RPMI8226 (cell line): ENCODE results near the gene MYRIP.

Experiments used
- DNase-seq: peaks from one replicate; pipeline ENCODE4 v3.0.0-alpha.2; 2015

MYRIP gene

GRCh38 chr3:39910135-39910534 is 100.7 kb downstream of the MYRIP start:
- DNase-seq = no peak

DNA sequence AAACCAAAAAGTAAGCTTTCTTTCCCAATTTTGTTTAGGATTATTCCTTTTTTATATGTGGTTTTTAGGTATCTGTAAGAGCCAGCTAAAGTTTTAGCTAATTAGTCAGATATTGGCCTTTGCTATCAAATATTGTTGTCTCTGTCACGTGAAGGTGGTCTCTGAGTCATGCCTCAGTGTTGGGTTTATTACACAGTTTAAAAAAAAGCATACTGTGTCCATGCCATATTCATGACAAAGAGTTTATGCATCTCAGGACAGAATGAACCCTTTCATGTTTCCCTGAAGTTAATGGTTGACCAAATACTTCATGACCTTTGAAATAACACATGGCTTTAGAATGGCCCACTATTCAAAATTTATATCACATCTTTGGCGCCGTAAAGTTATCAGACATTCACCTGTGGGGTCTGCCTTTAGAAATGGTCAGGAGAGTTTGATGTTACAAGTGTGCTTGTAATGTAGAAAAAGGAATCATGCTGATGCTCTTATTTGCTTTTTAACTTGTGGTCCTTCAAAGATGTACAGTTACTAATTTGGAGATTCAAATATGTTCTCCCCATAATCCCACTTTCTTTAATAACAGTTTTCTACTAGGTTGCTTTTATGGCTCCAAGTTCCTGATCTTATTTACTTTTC is 101.5 kb downstream of the MYRIP start:
- DNase-seq = no peak

DNA sequence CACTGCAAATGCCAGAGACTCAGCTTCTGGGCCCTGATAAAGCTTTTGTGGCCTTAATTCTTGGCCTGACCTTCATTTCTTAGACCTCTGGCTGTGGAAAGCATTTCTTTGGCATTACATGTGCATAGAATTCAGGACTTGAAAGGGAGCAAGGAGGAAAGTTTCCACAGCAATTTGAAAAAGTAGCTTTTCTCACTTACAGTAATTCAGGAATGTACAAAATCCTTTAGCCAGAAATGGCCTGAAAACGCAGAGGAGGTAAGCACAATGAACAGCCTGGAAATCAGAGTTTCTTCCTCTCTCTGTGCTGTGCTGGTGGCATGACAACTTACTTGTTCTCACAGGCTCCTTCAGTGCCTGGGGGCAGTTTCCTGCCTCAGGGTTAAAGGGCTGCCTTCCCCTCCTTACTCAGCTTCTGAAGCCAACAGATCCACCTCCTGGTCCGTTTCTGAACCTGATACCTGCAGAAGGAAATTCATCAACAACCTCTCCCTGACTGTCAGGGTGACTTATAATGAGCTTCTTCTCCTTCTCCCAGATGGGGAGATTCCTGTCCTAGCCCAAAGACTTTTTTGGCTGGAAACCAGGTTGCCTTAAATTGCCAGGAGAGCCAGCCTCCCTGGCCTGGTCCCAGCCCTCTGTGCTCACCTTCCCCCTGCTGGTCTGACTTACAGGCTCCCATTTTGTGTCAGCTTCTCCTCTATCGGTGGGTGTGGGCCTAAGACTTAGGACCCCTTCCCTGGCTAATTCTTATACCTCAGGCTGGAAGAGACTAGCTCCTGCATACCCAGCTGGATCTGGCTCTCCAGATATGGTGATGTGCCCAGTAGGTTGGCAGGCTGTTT is 102.3 kb downstream of the MYRIP start:
- DNase-seq = no peak

GRCh38 chr3:39915027-39915426 is 105.6 kb downstream of the MYRIP start:
- DNase-seq = no peak

DNA sequence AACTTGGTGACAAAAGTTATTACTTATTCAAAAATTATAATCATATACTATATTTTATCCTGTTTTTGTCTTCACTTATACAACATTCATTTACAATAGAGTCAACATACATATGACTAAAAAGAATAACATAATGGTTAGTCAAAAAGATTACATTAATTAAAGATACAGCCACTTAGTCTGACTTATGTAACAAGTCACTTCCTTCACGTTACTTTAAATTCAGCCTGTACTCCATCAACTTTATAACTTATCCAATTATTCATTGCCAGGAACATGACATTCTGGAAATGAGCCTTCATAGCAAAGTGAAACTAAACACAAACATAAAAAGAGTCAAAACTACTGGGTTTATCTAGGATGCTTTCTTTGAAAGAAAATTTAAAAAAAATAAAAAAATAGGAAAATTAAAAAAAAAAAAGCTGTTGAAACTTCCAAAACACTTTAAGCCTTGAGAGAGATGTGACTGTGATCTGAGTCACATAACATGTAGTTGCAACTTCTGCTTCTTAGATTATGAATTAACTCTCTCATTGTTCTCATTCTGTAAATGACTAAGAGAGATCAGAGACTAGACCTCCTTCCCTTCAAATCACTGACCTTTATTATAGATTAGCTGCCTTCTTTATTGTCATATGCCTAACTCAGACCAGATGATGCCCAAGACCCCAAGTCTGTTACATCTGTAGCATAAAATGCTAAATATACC is 107.8 kb downstream of the MYRIP start:
- DNase-seq = no peak

- no peak for DNase-seq
Measured at GRCh38 chr3:39919281-39919680, 109.9 kb downstream of the MYRIP start.

- no peak for DNase-seq
Measured at GRCh38 chr3:39920271-39920670, 110.9 kb downstream of the MYRIP start.

DNA sequence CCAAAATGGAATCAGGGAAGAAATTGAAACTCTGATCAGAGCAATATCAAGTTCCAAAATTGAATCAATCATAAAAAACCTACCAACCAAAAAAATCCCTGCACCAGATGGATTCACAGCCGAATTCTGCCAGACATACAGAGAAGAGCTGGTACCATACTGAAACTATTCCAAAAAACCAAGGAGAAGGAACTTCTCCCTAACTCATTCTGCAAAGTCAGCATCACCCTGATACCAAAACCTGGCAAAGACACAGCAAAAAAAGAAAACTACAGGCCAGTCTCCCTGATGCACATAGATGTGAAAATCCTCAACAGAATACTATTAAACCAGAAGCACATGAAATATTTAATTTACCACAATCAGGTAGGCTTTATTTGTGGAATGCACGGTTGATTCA is 118.1 kb downstream of the MYRIP start:
- DNase-seq = no peak

DNA sequence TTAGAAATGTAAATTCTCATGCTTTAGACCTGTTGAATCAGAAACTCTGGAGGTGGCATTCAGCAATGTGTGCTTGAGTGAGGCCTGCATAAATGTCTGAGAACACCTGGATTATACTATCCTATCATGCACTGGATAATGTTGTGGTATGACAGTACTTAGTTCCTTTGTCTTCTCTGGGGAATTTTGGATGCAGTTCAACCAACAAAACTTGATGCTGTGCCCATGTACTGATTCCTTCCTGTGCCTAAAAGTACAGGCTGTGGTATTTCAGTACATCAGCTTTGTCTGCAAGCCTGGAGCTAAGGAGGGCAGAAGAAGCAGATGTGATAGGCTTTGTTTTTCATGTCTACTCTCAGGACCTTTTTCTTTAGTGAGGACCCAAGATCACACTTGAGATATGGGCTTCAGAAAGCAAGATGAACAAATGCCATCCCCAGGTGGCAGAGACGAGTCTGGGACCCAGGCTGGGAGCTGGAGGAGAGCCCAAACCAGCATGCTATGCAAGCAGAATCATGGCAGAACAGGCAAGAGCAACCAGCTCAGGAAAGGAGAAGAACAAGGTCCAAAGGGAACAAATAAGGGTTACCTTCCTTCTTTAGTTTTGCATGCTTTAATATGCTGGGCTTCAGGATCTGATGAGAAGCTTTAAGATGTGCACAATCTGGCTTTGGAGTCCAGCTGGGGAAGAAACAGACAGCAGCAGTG is 124.7 kb downstream of the MYRIP start:
- DNase-seq = no peak

- no peak for DNase-seq
Measured at GRCh38 chr3:39934696-39935095, 125.3 kb downstream of the MYRIP start.

DNA sequence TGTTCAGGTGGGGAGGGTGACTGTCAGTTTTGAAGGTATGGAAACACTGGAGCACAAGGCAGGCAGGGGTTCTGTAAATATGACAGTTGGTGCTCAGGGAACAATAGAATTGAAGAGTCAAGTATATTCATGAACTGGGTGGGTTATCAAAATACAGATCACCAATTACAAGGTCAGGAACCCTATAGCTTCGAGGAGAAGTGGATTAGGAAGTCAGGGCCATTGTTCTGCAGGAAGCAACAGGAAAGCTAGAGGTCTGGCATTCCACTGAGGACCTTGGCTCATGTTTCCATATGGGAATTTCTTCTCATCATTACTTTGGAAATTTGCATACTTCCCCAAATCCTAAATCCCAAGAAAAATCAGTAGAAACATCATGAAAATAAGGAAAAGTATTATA is 125.9 kb downstream of the MYRIP start:
- DNase-seq = no peak

DNA sequence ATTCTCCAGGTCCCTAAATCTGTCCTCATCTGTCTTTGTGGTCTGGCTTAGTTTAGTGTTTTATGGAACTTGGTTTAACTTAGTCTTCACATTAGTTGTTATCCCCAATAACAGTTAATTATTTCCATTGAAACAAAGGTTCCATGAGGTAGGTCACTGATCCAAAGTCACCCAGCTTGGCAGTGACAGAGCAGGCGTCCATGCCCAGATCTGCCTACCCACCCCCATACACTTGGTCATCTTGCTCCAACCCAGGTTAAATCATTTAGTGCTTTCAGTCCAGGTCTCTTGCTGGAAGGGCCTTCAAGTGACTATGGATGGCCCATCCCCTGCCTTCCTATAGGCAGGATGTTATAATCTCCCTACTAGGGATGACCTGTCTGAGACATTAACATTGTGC is 127.4 kb downstream of the MYRIP start:
- DNase-seq = no peak

DNA sequence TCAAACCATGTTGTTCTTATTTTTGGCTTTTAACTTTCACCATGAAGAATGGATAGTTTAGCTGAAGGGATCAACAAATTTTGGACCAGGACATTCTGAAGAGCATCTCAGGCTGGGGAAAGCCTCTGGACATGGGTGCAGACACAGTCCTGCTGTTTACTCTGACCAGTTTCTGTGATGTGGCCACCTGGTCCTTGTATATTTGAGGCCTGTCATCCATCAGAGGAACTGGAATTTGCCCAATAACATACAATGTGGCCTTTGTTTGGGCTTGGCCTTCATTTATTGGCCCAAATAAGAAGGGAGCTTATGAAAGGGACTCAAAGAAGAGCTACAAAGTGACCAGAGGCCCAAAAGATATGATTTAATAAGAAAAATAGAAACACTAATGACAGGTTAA is 127.9 kb downstream of the MYRIP start:
- DNase-seq = no peak

DNA sequence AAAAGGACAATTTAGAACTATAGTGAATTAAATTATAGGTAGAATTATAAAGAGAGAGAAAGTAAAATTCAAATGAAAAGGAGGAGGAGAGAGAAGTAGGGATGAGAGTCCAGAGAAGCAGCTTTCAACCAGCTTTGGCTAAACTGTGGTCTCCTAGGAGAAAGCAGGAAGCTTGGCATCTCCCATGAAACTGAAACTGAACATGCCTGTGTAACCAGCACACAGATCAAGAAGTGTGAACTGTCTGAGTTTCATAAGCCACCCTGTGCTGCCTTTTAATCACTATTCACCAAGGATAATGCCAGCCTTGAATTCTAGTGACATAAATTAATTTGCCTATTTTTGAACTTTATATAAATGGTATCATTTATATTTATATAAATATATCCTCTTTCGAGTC is 128.5 kb downstream of the MYRIP start:
- DNase-seq = no peak

DNA sequence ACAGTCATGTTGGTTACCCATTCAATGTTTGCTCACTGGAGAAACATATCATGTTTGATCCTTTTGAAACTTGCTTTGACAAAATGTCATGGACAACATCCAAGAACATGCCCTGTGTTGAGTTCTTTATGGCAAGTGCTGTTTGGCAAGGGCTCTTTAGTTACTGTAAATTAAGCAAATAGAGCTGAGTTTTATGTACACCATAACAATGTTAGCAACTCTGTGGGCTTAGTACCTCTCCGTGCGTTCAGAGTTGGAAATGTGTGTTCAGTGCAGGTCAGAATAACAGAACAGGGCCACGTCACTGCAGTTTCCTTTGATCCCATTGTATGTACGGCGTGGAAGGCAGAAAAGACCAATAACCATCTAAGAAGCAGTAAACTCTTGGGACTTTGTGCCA is 132.5 kb downstream of the MYRIP start:
- DNase-seq = no peak

DNA sequence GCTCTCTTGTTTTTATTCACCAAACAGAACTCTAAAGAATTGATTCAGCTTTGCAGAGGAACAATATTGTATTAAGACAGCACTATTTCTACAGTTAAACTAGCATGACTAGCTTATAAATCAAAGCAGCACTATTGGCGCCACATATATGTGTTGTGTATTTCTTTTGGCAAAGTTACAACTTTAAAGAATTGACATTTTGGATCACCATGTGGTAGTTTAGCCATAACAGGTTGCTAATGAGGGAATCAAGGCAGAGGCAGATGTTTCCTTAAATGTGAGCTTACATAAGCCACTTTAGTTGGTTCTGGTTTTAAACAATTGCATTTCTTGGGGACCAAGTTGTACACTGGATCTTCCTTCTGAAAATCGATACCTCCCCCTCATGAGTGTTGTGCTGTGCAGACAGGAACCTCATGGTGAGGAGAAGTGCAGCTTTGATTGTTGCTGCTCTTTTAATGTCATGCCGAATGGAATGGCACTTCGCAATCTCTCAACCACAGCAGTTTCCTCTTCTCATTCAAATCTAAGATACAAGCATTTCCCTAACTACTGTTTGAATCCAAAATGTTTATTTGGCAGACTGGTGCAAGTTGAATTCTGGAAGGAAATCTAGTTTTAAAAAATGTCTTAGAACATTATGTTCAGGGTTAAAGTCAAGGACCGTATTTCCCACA is 151.2 kb downstream of the MYRIP start:
- no peak for DNase-seq

GRCh38 chr3:39961230-39961629 is 151.8 kb downstream of the MYRIP start:
- no peak for DNase-seq

- no peak for DNase-seq
Measured at GRCh38 chr3:39962581-39962980, 153.2 kb downstream of the MYRIP start.

DNA sequence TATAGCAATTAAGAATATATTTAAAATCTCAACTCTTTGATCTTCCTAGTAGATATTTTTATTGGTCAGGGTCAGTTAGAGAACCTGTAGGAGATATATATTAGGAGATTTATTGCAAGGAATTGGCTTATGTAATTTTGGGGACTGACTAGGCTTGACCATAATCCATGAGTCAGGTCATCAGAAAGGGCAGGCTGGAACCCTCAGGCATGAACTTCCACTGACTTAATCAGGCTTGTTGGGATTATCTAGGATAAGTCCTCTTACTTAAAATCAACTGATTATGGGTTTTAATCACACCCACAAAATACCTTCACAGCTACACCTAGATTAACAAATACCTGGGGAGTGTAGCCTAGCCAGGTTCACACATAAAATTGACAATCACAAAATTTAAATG is 156.1 kb downstream of the MYRIP start:
- DNase-seq = no peak

- no peak for DNase-seq
Measured at GRCh38 chr3:39965997-39966396, 156.6 kb downstream of the MYRIP start.

DNA sequence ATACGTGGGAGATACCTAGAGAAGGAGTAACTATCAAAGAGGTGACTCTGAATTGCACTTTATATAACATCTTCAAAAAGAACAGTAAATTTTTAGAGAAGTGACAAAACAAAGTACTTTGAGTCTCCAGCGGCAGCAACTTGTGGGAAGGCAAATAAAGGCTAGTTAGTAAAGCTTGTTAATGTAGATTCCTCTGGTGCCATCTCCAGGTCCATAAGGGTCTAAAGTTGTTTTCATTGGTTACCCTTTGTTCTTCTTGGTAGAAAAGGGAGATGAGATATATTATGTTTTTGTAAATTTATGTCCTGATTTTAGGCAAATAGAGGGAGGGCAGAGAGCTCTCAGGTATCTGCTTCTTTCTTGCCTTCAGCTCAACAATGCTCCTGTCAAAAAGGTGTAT is 161.6 kb downstream of the MYRIP start:
- no peak for DNase-seq

DNA sequence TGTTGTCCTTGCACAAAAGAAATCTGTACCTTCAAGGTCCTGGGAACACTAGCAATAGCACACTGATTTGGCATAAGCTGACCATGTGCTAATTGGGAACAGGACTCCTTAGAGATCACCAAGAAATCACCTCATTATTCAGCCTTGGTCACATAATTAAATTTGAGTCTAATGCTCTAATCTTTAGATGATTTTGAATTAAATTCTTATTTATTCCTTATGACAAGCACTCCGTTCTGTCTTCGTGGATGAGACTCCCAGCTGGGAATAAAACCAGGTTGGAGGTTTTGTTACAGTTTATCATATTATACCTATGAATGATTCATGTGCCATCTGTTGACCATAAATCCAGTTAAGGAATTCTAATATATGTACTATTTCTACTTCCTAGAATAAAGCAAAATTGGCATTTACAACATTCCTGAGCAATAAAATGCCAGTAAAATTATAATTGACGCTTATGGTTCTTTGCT is 162.2 kb downstream of the MYRIP start:
- no peak for DNase-seq

- DNase-seq = no peak
Measured at GRCh38 chr3:39972508-39972907, 163.1 kb downstream of the MYRIP start.
